ENCODE measurements around the gene CDKAL1.

CDKAL1 gene

GRCh38 chr6:21228876-21229460, 694.7 kb downstream of the CDKAL1 start:
- DNase-seq (ENCODE audit: low read depth): no peak
- H3K4me3 ChIP-seq (replicated peaks; ENCODE audit: low read depth, low read length): no peak overlapping the region
- TF ChIP-seq CTCF (IDR thresholded peaks at IDR 0.05; ENCODE audit: low read length, missing control alignments): no peak

- H3K4me3 ChIP-seq (replicated peaks; ENCODE audit: low read depth, low read length): no peak overlapping the region
- TF ChIP-seq CTCF (IDR thresholded peaks at IDR 0.05; ENCODE audit: low read length, missing control alignments): no peak
- no peak for DNase-seq (ENCODE audit: low read depth)
These were observed 696.3 kb downstream of the CDKAL1 start for GRCh38 chr6:21230536-21230935.

- no peak for TF ChIP-seq CTCF (IDR thresholded peaks at IDR 0.05; ENCODE audit: low read length, missing control alignments)
- no peak overlapping the region for H3K4me3 ChIP-seq (replicated peaks; ENCODE audit: low read depth, low read length)
- DNase-seq (ENCODE audit: low read depth): peak; percentile 19
These were observed 700.9 kb downstream of the CDKAL1 start for GRCh38 chr6:21235162-21235561.

- DNase-seq (ENCODE audit: low read depth): no peak
- no peak for TF ChIP-seq CTCF (IDR thresholded peaks at IDR 0.05; ENCODE audit: low read length, missing control alignments)
- no peak overlapping the region for H3K4me3 ChIP-seq (replicated peaks; ENCODE audit: low read depth, low read length)
These were observed 704.0 kb downstream of the CDKAL1 start for GRCh38 chr6:21238208-21238607.

- DNase-seq (ENCODE audit: low read depth): peak; percentile 79
- TF ChIP-seq CTCF (IDR thresholded peaks at IDR 0.05; ENCODE audit: low read length, missing control alignments): no peak
These were observed 706.5 kb downstream of the CDKAL1 start for GRCh38 chr6:21240709-21241108.

GRCh38 chr6:21241231-21242130, 707.2 kb downstream of the CDKAL1 start:
- no peak for TF ChIP-seq CTCF (IDR thresholded peaks at IDR 0.05; ENCODE audit: low read length, missing control alignments)
- DNase-seq (ENCODE audit: low read depth): no peak
- H3K4me3 ChIP-seq (replicated peaks; ENCODE audit: low read depth, low read length): no peak overlapping the region

More at GRCh38 chr6:21240709-21241108, 706.5 kb downstream of the CDKAL1 start:
- H3K4me3 ChIP-seq (replicated peaks; ENCODE audit: low read depth, low read length): no peak overlapping the region
